ENCODE results near the gene ANXA11.
"Not testable (repeated sequence)": the region's sequence is repeated elsewhere in the genome, so short reads cannot be mapped to it uniquely, and the experiment has no call there.

The ANXA11 gene

GRCh38 chr10:80144067-80144695 lies 61.2 kb downstream of the ANXA11 start:
- DNase-seq: no peak

GRCh38 chr10:80141696-80142460 lies 63.5 kb downstream of the ANXA11 start:
- DNase-seq: no peak

GRCh38 chr10:80140251-80140650 lies 65.1 kb downstream of the ANXA11 start:
- no peak for DNase-seq

- no peak for DNase-seq
Measured at GRCh38 chr10:80139265-80139664, 66.1 kb downstream of the ANXA11 start.

GRCh38 chr10:80137920-80138319 lies 67.4 kb downstream of the ANXA11 start:
- DNase-seq: no peak

- DNase-seq: no peak
Measured at GRCh38 chr10:80137031-80137862, 68.1 kb downstream of the ANXA11 start.

GRCh38 chr10:80136134-80136571 lies 69.2 kb downstream of the ANXA11 start:
- no peak for DNase-seq

- DNase-seq: not testable (repeated sequence)
Measured at GRCh38 chr10:80133687-80134086, 71.7 kb downstream of the ANXA11 start.

- no peak for DNase-seq
Measured at GRCh38 chr10:80133206-80133605, 72.1 kb downstream of the ANXA11 start.

- no peak for DNase-seq
Measured at GRCh38 chr10:80132299-80133139, 72.8 kb downstream of the ANXA11 start, which contains the start of gene PLAC9. PLAC9 (plus strand) TSS chr10:80132730; CDS start chr10:80132763, 33 bp downstream.

- DNase-seq: no peak
Measured at GRCh38 chr10:80131499-80131901, 73.8 kb downstream of the ANXA11 start.

- DNase-seq: no peak
Measured at GRCh38 chr10:80126876-80127275, 78.5 kb downstream of the ANXA11 start.

- no peak for DNase-seq
Measured at GRCh38 chr10:80122746-80123145, 82.6 kb downstream of the ANXA11 start.

GRCh38 chr10:80122110-80122710 lies 83.1 kb downstream of the ANXA11 start:
- no peak for DNase-seq

GRCh38 chr10:80118669-80119068 lies 86.7 kb downstream of the ANXA11 start:
- DNase-seq: no peak

GRCh38 chr10:80110986-80111385 lies 94.4 kb downstream of the ANXA11 start:
- DNase-seq: no peak

GRCh38 chr10:80108576-80109239 lies 96.6 kb downstream of the ANXA11 start:
- no peak for DNase-seq

- no peak for DNase-seq
Measured at GRCh38 chr10:80104066-80104926, 101.0 kb downstream of the ANXA11 start.

Data from NCI-H1092 treated with DMSO at 0.1 percent for 48 hours (cell line).